Measurements from ENCODE around the gene SART1. TPM values are rescaled to one million over a fixed set of nuclear protein-coding genes. Genes with fewer than 3 reads are reported as not detected.

SART1 gene
- total RNA-seq, 2 donors from 2014 or later = 36.7 to 76.6 TPM

DNA sequence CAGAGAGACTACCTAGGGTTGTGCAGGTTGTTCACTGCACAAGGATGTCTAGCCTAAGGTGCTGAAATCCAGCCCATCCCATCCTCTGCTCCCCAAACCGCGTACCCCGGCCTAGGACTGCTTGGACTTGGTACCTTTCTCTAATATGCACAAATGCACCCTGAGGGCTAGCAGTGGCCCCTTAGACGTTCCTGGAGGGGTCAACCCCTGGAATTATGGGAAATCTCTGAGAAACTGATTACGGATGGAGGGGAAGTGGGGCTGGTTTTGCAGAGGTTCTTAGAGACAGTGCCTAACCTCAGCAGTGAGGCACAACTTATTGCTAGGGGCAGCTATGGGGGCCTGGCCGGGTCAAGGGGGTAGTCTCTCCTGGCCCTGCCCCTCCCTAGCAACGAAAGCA lies 45.1 kb upstream of the SART1 start:
- Histone ChIP-seq H3K36me3 (no peaks in the 10 kb centered on the region), H3K4me3 (no peak overlapping the region), H3K27ac (peak overlapping the region in 1 of 2 donors; percentile 75), H3K9me3 (no peaks in the 10 kb centered on the region), H3K4me1 (replicated peaks) (peaks cover 27% of the 10 kb centered on the region), H3K27me3 (replicated peaks; ENCODE audit: insufficient read depth) (no peaks in the 10 kb centered on the region)
- 76% methylated on average over 7 of the region's 7 CpGs for WGBS
- no peak for DNase-seq (ENCODE audit: low spot score)
- intact Hi-C loops (cut with DNase I) = loop anchor here (5.0 to 10.0 kb wide), 2 partner anchors 46 to 348 kb away; partner anchors contain the start of genes RAB1B and SART1
- TF ChIP-seq POLR2AphosphoS5 (IDR thresholded peaks at IDR 0.05) (no peak), POLR2A (IDR thresholded peaks at IDR 0.05) (no peak)
- TF ChIP-seq, protein P1, sequence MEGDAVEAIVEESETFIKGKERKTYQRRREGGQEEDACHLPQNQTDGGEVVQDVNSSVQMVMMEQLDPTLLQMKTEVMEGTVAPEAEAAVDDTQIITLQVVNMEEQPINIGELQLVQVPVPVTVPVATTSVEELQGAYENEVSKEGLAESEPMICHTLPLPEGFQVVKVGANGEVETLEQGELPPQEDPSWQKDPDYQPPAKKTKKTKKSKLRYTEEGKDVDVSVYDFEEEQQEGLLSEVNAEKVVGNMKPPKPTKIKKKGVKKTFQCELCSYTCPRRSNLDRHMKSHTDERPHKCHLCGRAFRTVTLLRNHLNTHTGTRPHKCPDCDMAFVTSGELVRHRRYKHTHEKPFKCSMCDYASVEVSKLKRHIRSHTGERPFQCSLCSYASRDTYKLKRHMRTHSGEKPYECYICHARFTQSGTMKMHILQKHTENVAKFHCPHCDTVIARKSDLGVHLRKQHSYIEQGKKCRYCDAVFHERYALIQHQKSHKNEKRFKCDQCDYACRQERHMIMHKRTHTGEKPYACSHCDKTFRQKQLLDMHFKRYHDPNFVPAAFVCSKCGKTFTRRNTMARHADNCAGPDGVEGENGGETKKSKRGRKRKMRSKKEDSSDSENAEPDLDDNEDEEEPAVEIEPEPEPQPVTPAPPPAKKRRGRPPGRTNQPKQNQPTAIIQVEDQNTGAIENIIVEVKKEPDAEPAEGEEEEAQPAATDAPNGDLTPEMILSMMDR (IDR thresholded peaks at IDR 0.05) = no peak

DNA sequence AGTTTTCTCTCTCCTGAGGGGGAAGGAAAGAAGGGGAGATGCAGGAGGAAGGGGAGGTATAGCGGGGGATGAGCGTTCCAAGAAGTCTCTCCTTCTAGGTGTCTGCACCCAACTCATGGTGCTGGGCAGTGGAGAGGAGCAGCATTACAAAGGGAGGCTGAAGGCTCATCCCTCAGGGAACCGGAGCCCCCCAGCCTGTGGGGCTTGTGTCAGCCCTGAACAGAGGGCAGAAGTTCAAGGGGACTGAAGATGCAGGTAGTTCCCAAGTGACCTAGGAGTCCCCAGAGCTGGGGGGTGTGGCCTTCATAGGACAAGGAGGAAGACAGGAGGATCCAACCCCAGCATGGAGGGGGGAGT lies 44.5 kb upstream of the SART1 start:
- no peak for DNase-seq (ENCODE audit: low spot score)
- TF ChIP-seq POLR2A (IDR thresholded peaks at IDR 0.05) = no peak
- TF ChIP-seq, protein P1 (IDR thresholded peaks at IDR 0.05) = no peak
- no peak for TF ChIP-seq POLR2AphosphoS5 (IDR thresholded peaks at IDR 0.05)
- no peaks in the 10 kb centered on the region for H3K27me3 ChIP-seq (replicated peaks; ENCODE audit: insufficient read depth)
- intact Hi-C loops (cut with DNase I) = loop anchor here (5.0 to 10.0 kb wide), 2 partner anchors 45 to 348 kb away; partner anchors contain the start of genes RAB1B and SART1
- H3K9me3 ChIP-seq = no peaks in the 10 kb centered on the region
- H3K4me3 ChIP-seq = no peak overlapping the region
- peak overlapping the region in 1 of 2 donors; percentile 92 for H3K27ac ChIP-seq
- 85% methylated on average over 3 of the region's 3 CpGs for WGBS
- H3K4me1 ChIP-seq (replicated peaks) = peaks cover 27% of the 10 kb centered on the region
- no peaks in the 10 kb centered on the region for H3K36me3 ChIP-seq

DNA sequence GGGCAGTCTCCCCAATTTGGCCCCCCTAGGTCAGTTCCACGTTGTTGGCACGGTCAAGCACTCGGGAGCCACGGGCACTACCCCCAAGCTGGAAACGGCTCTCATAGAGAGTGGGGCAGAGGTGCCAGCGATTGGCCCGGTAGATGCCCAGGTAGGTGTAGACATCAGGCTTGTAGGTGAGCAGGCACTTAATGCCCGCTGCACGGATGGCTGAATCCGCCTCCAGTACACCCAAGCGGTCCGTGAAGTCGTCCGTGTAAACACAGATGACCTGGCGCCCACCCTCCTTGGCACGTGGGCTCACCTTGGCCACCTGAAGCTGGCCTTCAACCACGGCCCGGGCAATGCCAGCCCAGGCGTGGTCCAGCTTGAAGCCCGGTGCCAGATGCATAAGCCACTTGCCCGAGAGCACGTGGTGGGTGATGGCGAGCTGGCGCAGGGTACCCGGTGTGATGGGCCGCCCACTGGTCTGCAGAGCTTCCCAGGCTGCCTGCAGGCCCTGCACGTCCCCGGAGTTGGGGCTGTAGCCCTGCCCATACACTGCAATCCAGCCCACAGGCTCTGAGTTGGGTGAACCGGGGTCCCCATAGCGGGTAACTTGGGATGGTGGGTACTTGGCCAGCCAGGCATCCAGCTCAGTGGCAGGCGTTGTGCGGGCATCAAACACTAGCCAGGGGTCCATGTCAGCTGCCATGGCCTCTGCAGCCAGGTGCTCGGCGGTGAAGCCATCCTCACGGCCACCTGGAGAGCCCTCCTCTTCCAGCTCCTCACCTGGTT lies 43.9 kb upstream of the SART1 start:
- H3K27ac ChIP-seq = peak overlapping the region; percentile 89 to 92
- peaks cover 27% of the 10 kb centered on the region for H3K4me1 ChIP-seq (replicated peaks)
- intact Hi-C loops (cut with DNase I) = loop anchor here (1.0 to 10.0 kb wide), 3 partner anchors 27 to 347 kb away; partner anchors contain the start of genes CCDC85B, RAB1B and SART1
- no peaks in the 10 kb centered on the region for H3K36me3 ChIP-seq
- peak overlapping the region; percentile 92 to 98 for H3K4me3 ChIP-seq
- no peak for DNase-seq (ENCODE audit: low spot score)
- H3K27me3 ChIP-seq (replicated peaks; ENCODE audit: insufficient read depth) = no peaks in the 10 kb centered on the region
- 72% methylated on average over 27 of the region's 35 CpGs for WGBS
- H3K9me3 ChIP-seq = no peaks in the 10 kb centered on the region
- TF ChIP-seq POLR2A (IDR thresholded peaks at IDR 0.05) = no peak
- TF ChIP-seq, protein P1 (IDR thresholded peaks at IDR 0.05) = no peak
- TF ChIP-seq POLR2AphosphoS5 (IDR thresholded peaks at IDR 0.05) = no peak

DNA sequence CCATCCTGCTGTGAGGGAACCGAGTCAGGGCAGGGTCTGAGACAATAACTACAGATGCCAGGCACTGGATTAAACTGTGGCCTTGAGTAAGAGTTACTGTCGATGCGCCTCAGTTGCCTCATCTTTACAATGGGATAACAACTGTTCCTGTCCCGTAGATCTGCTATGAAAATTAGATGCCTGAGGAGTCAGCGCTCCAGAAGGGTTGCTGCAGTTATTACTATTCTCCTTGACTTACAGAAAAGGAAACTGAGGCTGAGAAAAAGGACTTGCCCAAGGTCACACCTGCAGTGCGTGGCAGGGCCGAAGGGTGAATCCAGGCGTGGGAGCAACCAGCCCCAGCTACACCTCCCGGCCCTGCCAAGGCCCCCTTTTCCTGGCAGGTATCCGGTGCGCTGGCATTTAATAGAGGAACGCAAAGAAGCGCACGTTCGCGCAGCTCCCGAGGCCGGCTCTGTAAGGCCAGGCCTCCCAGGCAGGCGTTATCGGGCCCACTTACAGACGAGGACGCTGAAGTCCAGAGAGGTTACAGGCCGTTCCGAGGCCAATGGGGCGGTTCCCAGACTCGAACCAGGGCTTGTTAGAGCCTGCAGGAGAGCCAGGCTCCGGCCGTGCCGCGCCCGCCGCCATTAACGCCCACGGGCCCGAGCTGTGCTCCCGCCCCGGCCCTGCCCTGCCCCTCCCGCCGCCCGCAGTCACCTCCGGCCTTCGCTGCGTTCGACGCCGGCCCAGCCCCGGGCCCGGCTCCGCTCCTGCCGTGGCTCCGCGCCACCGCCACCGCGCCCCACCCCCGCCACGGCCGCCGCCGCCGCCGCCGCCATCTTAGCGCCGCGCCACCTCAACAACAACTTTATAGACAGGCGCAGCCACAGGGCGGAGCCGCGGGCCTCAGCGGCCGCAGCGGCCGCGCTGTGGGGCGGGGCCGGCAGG lies 43.1 kb upstream of the SART1 start, which contains the start of gene C11orf68:
Gene C11orf68 (minus strand): TSS at position 852 of the 930 bp plus-strand sequence. CDS start 31 bp downstream, at position 821.
- Histone ChIP-seq H3K9me3 (no peaks in the 10 kb centered on the region), H3K27ac (peak within 1 kb of the TSS; percentile 89 to 92), H3K36me3 (no peaks in the 10 kb centered on the region), H3K4me1 (replicated peaks) (peaks cover 27% of the 10 kb centered on the region), H3K4me3 (peak within 1 kb of the TSS; percentile 92 to 98), H3K27me3 (replicated peaks; ENCODE audit: insufficient read depth) (no peaks in the 10 kb centered on the region)
- intact Hi-C loops (cut with DNase I) = loop anchor here (1.0 to 10.0 kb wide), 4 partner anchors 28 to 346 kb away; partner anchors contain the start of genes CCDC85B, MUS81, RAB1B and SART1
- TF ChIP-seq POLR2A (IDR thresholded peaks at IDR 0.05) = peak; percentile 14
- TF ChIP-seq POLR2AphosphoS5 (IDR thresholded peaks at IDR 0.05) = no peak
- WGBS = 6% methylated on average over 49 of the region's 77 CpGs
- no peak for DNase-seq (ENCODE audit: low spot score)
